GM21825 (cell line): ENCODE measurements around the gene IWS1.
"Not testable (repeated sequence)": the region's sequence is repeated elsewhere in the genome, so short reads cannot be mapped to it uniquely, and the experiment has no call there.

Source experiments
- ATAC-seq: cut with Tn5 transposase; IDR thresholded peaks from one replicate; pipeline ENCODE4 v1.9.1; 2021; ENCODE audit warnings: mild to moderate bottlenecking, moderate library complexity; ENCODE audit not compliant: unreplicated experiment

The IWS1 gene

DNA sequence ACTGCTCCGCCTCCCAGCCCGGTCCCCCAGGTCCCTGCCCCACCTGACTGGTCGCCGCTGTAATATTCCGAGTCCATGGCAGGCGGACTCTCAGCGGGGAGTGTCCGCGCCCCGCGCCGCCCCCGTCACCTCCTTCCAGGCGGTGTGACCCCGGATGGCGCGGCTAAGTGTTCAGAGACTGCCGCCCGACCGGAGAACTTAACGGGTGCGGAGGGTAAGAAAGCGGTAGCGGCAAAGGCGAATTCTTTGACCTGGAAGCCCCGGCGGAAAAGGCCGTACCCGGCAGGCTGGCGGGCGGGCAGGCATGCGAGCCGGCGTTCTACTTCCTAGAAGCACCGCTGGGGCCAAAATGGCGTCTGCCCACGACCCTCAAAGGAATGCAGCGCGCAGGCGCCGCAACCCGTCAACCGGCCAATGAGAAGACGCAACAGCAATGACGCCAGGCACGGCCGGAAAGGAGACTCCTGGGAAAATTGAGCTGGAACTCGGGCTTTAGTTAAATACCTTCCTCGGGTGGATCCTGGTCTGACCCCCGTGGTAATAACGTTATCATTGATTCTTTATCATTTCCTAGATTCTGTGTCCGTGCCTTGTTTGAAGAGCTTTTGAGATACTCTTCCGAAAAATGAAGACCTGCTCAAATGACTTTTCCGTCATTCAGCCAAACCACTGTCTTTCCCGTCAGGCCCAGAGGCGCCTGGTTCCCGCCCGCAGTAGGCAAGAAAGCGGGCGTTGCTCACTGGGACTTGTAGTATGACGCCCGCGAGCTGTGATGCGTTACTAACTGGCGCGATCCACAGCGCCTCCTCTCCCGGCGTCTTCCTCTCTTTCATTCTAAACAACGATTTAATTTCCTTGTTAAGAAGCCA is at the start of gene IWS1:
IWS1 (minus strand) TSS at position 358 of the 869 bp plus-strand sequence; CDS start at position 77, 281 bp downstream.
- peak; percentile 77 for ATAC-seq

DNA sequence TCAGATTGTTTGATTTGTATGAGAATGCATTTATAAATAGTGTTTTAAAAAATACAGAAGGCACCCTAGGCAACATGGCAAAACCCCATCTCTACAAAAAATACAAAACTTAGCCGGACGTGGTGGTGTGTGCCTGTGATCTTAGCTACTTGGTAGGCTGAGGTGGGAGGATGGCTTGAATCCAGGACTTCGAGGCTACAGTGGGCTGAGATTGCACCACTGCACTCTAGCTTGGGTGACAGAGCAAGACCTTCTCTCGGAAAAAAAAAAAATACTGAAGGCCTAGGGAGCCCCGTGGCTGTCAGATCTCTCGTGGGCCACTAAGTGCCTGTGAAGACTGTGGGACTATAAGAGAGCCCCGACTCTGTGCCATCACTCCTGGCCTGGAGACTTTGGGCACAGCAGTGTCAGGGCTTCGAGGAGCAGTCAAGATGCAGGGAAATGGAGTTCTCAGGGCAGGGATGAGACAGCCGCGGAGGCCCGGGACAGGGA is 49.7 kb upstream of the IWS1 start:
- ATAC-seq = no peak

DNA sequence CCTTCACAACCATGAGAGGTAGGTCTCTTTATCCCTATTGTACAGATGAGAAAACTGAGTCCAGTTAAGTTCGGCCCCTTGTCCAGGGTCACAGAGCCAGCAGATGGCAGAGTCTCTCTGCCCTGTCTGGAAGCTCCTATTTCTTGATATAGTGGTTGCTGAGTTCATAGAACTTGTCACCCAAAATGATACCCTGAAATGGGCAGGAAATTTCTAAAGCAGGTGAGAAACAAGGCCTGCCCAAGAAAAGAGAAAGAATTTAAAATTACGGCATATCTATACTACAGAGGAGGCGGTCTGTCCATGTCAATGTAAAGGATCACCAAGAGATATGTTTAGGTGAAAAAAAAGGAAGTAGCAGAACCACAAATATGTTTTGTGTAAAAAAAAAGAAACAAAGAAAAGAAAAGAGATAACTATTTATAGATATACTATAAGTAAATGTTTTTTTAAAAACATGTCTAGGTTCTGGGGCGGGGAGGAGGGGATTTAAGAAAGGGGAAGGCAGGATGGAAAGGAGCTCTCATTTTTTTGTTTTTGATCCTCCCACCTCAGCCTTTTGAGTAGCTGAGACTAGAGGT is 49.0 kb upstream of the IWS1 start:
- ATAC-seq = no peak

DNA sequence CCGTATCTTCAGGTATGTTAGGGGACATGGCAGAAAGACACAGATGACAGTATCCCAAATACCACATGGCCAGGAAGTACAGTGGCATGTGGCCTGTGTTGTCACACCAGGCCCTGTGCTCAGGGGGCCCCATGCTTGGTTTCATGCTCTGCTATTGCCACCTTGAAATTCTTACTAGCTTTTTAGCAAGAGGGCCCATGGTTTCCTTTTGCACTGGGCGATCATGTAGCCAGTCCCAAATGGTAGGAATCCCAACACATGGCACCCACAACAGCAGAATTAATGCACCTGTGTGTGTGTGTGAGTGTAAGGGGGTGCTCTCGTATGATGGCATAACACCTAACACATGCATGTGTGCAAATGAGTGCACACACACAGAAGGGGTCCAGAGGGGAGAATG is 48.4 kb upstream of the IWS1 start:
- ATAC-seq = no peak

DNA sequence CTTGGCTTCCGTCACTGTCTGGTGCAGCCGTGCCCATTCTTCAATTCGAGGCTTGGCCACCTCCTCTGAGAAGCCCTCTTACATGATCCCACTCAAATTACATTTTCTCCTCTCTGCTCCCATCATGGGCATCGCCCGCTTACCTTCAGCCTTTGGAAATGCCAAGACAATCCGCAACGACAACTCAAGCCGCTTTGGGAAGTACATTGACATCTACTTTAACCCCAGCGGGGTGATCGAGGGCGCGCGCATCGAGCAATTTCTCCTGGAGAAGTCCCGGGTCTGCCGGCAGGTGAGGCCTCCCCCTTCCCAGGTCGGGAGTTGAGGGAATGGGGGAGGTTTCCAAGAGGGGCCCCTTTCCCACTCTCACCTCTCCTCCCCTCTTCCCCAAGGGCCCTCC is 47.5 kb upstream of the IWS1 start:
- no peak for ATAC-seq

DNA sequence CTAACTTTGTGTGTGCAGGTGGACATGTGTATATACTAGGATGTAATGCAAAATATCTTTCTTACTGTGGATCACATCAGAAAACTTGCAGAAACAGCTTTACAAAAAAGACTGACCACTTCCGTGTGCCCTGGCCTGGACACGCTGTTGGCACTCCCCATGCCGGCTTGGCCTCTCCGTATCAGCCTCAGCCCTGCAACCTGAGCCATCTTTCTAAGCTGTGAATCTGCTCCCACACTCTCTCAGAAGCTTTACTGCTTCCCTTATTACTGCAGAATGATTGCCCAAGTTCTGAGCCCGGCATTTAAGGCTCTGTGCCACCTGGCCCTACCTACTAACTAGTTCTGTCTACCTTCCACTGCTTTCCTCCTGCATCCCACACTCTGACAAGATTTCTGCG is 47.0 kb upstream of the IWS1 start:
- ATAC-seq = no peak

DNA sequence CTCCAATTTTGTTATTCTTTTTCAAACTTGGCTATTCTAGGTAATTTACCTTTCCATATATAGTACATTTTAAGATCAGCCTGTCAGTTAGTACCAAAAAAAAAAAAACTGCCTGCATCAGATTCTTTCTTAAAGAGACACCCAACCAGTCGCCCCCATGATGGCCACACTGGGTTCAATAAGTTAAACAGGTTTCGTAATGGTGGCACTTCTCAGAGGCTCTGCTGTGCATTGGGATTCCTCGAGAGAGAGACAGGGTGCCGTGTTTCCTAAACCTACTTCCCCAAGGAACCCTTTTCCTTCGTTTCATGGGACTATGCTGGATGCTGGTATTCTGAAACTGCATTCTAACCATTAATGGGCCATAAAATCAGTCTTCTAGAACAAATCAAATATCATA is 46.6 kb upstream of the IWS1 start:
- ATAC-seq = no peak

DNA sequence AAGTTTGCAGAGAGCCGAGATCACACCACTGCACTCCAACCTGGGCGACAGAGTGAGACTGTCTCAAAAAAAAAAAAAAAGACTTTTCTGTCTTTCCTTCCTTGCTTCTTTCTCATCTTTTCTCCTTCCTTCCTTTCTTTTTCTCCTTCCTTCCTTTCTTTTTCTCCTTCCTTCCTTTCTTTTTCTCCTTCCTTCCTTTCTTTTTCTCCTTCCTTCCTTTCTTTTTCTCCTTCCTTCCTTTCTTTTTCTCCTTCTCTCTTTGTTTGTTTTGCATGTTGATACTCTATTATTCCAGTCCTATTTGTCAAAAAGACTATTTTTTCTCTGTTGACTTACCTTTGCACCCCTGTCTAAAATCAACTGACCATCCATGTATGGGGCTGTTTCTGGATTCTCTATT is 46.1 kb upstream of the IWS1 start:
- not testable (repeated sequence) for ATAC-seq

DNA sequence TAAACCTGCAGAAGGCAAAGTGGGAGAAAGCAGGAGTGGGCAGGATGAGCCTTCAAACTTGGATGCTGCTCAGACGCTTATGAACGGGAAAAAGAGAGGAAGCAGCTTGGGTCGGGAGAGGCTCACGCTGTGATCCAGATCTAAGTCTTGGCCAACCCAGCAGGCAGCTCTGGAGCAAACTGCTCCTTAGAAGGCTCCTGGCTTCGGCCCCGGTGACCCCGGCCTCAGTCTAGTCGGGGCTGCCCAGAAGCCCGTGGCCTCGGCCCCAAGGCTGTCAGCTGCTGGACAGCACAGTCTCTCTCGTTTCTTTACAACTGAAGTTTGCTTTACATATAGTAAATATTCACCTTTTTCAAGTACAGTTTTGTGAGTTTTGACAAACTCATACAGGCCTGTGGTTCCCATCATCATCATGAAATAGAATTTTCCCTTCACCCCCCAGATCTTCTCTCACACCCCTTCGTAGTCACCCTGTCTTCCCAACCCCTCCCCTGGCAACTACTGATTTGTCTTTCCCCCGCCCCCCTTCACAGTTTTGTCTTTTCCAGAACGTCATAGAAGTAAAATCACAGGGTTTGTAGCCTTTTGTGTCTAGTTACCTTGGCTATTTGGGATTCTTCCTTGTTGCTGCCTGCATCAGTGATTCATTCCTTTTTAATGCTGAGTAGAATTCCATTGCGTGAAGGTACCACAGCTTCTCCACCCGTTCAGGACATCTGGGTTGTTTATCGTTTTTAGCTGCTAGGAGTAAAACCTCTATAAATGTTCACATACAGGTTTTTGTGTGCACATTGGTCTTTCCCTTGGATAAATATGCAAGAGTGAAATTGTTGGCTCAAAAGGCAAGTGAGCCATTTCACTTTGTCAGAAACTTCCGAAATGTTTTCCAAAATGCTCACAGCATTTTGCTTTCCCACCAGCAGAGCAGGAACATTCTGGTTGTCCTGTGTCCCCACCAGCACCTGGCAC is 44.3 kb upstream of the IWS1 start:
- no peak for ATAC-seq

DNA sequence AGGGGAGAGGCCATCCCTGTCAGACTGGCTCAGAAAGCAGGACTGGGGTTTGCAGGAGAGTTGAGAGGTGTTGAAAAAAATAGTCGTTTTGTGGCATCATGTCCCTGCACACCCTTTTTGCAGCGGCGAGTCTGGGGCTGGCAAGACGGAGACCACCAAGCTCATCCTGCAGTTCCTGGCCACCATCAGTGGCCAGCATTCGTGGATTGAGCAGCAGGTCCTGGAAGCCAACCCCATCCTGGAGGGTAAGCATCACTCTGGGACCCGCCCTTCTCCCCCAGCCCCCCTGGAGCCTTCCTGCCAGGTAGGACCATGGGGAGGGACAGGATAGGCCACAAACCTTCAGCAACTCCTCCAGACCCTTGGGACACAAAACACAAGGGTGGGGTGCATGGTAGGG is 43.4 kb upstream of the IWS1 start:
- no peak for ATAC-seq

DNA sequence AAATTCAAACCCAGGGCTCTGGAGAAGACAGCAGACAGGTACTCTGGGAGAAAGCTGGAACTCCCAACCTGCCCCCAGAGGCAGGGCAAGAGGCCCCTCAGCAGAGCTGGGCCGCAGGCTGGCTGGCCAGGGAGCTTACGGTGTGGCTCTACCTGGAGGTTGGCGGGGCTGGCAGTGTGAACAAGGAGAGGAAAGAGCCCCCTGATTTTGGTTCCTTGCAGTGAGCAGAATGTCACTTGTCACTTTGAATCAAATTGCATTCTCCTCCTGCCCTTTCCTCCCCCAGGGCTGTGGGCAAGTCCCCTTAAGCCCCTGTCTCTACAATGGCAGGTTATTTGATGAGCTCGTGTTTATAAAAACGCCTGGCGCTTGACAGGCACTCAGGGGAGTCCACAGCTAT is 41.8 kb upstream of the IWS1 start:
- no peak for ATAC-seq

DNA sequence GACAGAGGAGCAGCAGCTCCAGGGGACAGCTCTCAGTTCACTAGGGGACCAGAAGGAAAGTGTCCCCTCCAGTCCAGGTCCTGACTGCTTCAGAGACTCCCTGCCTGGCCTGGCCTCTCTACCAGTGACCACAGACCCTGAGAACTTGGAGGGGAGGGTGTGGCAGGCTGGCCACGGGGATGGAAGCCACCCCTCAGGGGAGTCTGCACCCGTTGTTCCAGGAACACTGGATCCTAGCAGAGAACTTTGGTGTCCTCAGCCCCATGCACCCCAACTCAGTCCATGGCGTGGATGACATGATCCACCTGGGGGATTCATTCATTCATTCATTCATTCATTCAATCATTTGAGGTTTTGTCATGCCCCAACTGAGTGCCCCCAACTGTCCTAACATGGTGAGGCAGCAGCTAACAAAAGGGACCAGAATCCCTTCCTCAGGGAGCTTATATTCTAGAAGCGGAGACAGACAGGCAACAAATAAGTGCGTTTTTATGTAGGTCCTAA is 41.1 kb upstream of the IWS1 start:
- ATAC-seq = no peak

DNA sequence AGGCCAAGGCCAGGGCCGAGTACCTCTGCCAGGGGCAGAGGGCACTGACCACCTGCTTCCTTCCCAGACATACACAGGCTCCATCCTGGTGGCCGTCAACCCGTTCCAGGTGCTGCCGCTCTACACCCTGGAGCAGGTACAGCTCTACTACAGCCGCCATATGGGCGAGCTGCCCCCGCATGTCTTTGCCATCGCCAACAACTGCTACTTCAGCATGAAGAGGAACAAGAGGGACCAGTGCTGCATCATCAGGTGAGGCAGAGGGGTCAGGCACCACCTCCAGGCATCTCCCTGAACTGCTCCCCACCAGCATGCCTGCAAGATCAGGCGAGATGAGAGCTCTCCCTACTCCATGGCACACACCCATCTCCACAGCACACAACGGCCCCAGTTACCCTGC is 40.3 kb upstream of the IWS1 start:
- no peak for ATAC-seq

DNA sequence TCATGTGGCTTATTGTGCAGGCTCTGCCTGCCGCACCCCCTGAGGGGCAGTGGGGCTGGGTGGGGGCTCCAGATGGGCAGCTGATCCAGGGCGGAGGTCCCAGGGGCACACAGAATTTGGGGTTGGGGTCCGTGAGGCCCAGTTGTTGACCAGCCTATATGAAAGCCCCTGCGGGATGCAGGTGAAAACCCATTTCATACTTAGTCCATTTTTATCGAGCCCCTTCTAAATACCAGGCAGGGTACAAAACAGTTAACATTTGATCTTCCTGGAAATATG is 39.8 kb upstream of the IWS1 start:
- no peak for ATAC-seq

DNA sequence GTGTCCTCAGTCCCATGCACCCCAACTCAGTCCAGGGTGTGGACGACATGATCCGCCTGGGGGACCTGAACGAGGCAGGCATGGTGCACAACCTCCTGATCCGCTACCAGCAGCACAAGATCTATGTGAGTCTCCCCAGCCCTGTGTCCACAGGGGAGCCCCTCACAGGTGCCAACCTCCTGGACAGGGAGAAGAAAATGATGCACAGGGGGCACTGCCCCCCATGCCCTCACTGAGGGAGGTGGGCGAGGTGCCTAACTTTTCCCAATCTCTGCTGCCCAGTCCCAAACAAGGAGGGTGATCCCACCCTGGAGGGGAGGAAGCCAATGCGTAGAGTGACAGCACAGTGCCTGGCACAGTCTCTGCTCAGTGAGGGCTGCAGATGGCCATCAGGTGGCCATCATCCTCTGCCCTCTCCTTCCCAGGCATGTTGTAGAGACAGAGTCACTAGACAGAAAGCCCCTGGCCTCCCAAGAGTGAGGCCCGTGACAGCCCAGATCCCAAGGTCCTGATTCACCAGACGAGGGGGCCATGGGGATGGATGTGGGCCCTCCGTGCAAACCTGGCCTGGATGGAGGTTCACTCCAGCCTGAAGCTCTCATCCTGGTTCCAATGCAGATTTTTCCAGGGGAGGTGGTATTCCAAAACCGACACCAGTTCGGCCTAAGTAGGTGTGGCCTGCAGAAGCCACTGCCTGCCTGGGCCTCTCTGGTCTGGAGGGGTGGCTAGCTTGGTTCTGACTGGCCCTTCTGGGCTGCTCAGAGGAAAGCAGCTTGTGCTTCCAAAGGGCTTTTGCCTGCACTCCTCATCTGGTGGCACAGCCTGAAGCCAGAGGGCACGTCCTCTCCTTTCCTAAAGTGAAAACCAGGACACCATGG is 39.2 kb upstream of the IWS1 start:
- no peak for ATAC-seq

DNA sequence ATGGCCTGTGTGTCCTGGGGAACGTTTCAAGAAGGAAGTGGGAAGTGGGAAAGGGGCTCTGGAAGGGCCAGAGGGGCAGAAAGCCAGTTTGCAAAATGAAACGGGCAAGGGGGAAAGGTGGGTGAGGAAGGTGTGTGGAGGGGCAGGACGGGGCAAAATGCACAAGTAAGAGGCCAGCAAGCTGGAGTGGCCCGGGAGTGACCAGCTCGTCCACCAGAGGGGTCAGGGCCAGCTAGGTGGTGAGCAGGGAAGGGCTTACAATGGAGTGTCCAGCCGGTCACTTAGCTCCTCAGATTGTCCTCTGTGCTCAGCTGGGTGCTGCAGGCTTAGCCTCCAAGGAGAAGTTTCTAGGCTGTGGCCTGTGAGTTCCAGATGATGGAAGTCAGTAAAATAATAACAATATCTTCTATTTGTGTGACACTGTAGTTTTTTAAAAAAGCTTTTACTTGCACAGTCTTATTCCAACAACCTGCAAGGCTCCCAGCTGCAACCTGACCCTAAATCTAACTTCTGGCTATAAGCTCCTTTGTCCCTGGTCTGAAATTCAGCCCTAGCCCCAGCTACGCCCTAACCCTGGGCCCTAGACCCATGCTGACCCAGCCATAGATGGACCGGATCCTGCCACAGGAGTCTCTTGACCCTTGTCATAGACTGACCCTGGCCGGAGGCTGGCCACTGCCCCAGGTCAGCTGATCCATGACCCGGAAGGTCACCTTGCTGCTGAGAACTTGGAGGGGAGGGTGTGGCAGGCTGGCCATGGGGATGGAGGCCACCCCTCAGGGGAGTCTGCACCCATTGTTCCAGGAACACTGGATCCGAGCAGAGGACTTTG is 38.4 kb upstream of the IWS1 start:
- no peak for ATAC-seq

DNA sequence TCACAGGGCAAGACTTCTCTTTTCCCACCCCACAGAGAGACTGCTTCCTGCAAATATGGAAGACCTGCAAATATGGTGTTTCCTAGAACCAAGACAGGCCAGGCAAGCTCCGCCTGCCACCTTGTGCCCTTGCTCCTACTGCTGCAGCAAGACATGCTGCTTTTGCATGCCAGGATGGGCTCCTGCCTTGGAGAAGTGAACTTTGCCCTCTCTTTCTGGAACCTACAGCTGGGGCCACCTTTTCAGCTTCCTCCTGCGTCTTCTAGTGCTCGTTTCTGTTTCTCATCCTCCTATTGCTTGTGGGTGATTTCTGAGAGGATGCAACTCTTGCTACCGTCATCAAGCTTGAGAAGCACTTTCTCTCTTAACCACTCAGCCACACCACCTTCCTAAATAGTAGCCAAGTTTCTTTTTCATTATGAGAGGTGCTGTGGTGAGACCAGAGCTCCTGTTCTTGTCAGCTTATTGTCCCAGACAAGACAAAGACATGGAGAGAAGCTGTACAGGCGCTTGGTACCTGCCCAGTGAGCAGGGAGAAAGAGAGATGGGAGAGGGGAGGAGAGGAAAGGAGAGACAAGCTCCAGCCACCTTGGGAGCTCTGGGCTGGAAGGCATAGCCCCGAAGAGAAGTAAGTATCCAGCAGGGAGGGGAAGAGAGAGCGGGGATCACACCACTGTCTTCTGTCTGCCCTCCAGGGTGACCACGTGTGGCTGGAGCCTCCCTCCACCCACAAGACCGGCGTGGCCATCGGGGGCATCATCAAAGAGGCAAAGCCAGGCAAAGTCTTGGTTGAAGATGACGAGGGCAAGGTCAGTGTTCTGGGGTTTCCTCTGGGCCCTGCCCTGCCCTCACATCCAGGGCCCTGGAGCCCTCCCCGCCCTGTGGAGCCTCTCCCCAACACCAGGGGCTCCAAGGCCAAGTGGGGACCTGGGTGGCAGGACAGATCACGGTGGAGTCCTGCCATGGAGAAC is 37.5 kb upstream of the IWS1 start:
- ATAC-seq = peak; percentile 98

DNA sequence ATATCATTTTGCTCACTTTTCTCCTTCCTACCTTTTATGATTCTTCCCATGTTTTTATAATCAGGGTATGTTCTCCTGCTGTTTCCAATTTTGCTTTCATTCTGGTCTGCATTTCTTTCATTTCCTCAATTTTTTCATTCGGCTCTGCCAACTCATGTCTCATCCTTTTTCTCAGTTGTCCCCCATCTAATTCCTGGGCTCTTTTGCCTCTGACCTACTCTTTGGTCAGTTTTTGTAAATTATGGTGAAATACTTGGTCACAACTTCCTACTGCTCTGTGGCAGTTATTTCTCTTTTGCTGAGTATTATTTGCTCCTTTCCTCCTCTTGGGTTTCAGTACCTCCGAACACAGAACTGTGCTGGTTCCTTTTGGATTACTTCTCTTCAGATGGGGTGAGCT is 36.6 kb upstream of the IWS1 start:
- no peak for ATAC-seq
